HL-60 (cell line): ENCODE measurements around the gene FSTL4.

Experiments used
- DNase-seq, 2 experiments: peaks; one replicate each; pipeline ENCODE4 v3.0.0-alpha.2; 2010 to 2020; ENCODE audit warnings: low read depth in 1 of 2, low spot score in 1 of 2
- H3K27ac ChIP-seq: fragments of 250-450 bp; sonication (Bioruptor Pico); replicated peaks from 2 replicates; pipeline ENCODE4 v1.5.1; 2020; ENCODE audit warnings: mild to moderate bottlenecking, moderate library complexity
- H3K27me3 ChIP-seq: fragments of 250-450 bp; sonication (Bioruptor Pico); 2 replicates; pipeline ENCODE4 v1.5.1; 2021; ENCODE audit warnings: mild to moderate bottlenecking, moderate library complexity; ENCODE audit not compliant: insufficient read depth, poor library complexity, severe bottlenecking
- H3K4me3 ChIP-seq: replicated peaks from 2 replicates; pipeline ENCODE4 v1.5.1; 2011; ENCODE audit warnings: mild to moderate bottlenecking, control low read depth, low read length; ENCODE audit not compliant: insufficient read depth
- CTCF ChIP-seq: IDR thresholded peaks from one replicate; pipeline ENCODE4 v1.5.1; 2011; ENCODE audit warnings: low read length, control low read depth, inconsistent platforms; ENCODE audit not compliant: insufficient read depth
- GABPA ChIP-seq: IDR thresholded peaks from 2 replicates; pipeline ENCODE4 v1.6.1; 2012; ENCODE audit warnings: low read depth
- POLR2AphosphoS5 ChIP-seq: IDR thresholded peaks from 2 replicates; pipeline ENCODE4 v1.6.1; 2012; ENCODE audit warnings: low read depth
- REST ChIP-seq: IDR thresholded peaks from 2 replicates; pipeline ENCODE4 v1.6.1; 2012; ENCODE audit warnings: low read depth; ENCODE audit not compliant: insufficient replicate concordance
- SPI1 ChIP-seq: IDR thresholded peaks from 2 replicates; pipeline ENCODE4 v1.6.1; 2012; ENCODE audit warnings: low read depth, mild to moderate bottlenecking, borderline replicate concordance

FSTL4 gene

GRCh38 chr5:133324926-133325325 lies 287.4 kb downstream of the FSTL4 start:
- no peak for DNase-seq
- TF ChIP-seq CTCF (no peak), GABPA (no peak), REST (no peak), SPI1 (no peak), POLR2AphosphoS5 (no peak)
- Histone ChIP-seq H3K4me3 (no peak overlapping the region), H3K27ac (no peak overlapping the region), H3K27me3 (no peaks in the 10 kb centered on the region)

- H3K27ac ChIP-seq = no peak overlapping the region
- no peaks in the 10 kb centered on the region for H3K27me3 ChIP-seq
- DNase-seq = no peak
- TF ChIP-seq CTCF (no peak), REST (no peak), SPI1 (no peak), POLR2AphosphoS5 (no peak), GABPA (no peak)
- no peak overlapping the region for H3K4me3 ChIP-seq
These were observed 288.6 kb downstream of the FSTL4 start for GRCh38 chr5:133323494-133324457.

- Histone ChIP-seq H3K27ac (no peak overlapping the region), H3K4me3 (no peak overlapping the region), H3K27me3 (no peaks in the 10 kb centered on the region)
- TF ChIP-seq SPI1 = no peak
- no peak for TF ChIP-seq GABPA
- no peak for TF ChIP-seq CTCF
- TF ChIP-seq POLR2AphosphoS5 = no peak
- no peak for TF ChIP-seq REST
- DNase-seq = no peak
These were observed 289.6 kb downstream of the FSTL4 start for GRCh38 chr5:133322743-133323142.
